ENCODE results near the gene MARK4.
A peak's percentile ranks its signal among the peaks of the same experiment; 100 is the strongest.

The MARK4 gene

GRCh38 chr19:45273521-45273855 lies 22.4 kb downstream of the MARK4 start:
- no peak for TF ChIP-seq TSHZ2 (CRISPR knock-in tag; IDR thresholded peaks at IDR 0.05)
- no peak for TF ChIP-seq CSDC2 (CRISPR knock-in tag; IDR thresholded peaks at IDR 0.05)
- no peak for TF ChIP-seq GLIS3 (CRISPR knock-in tag; IDR thresholded peaks at IDR 0.05)
- no peak for TF ChIP-seq ZNF8 (CRISPR knock-in tag; IDR thresholded peaks at IDR 0.05)
- no peak for TF ChIP-seq OSR1 (CRISPR knock-in tag; IDR thresholded peaks at IDR 0.05)
- no peak for TF ChIP-seq ESRRG (CRISPR knock-in tag; IDR thresholded peaks at IDR 0.05)
- no peak for TF ChIP-seq TOX (CRISPR knock-in tag; IDR thresholded peaks at IDR 0.05; ENCODE audit: borderline replicate concordance)
- TF ChIP-seq ARNTL (CRISPR knock-in tag; IDR thresholded peaks at IDR 0.05; ENCODE audit: borderline replicate concordance, low read depth), result no peak
- no peak for TF ChIP-seq CSRNP3 (CRISPR knock-in tag; IDR thresholded peaks at IDR 0.05)
- no peak for TF ChIP-seq ISL1 (CRISPR knock-in tag; IDR thresholded peaks at IDR 0.05)
- no peak for TF ChIP-seq POU6F1 (CRISPR knock-in tag; IDR thresholded peaks at IDR 0.05; ENCODE audit: borderline replicate concordance, low read depth)
- TF ChIP-seq ZC3H10 (CRISPR knock-in tag; IDR thresholded peaks at IDR 0.05), result no peak
- no peak for TF ChIP-seq ZFP30 (CRISPR knock-in tag; IDR thresholded peaks at IDR 0.05)
- no peak for TF ChIP-seq TCF4 (CRISPR knock-in tag; IDR thresholded peaks at IDR 0.05; ENCODE audit: borderline replicate concordance)
- TF ChIP-seq ZNF70 (CRISPR knock-in tag; IDR thresholded peaks at IDR 0.05), result no peak
- TF ChIP-seq SNAI2 (CRISPR knock-in tag; IDR thresholded peaks at IDR 0.05), result no peak
- no peak for ATAC-seq

GRCh38 chr19:45275370-45275971 lies 24.4 kb downstream of the MARK4 start:
- TF ChIP-seq ZNF70 (CRISPR knock-in tag; IDR thresholded peaks at IDR 0.05), result peak; percentile 54
- no peak for TF ChIP-seq OSR1 (CRISPR knock-in tag; IDR thresholded peaks at IDR 0.05)
- ATAC-seq, result peak; percentile 55; the same call in 2 of the 3 replicates

GRCh38 chr19:45276284-45276687 lies 25.2 kb downstream of the MARK4 start:
- TF ChIP-seq ZFP3 (CRISPR knock-in tag; IDR thresholded peaks at IDR 0.05) (no peak), PATZ1 (CRISPR knock-in tag; IDR thresholded peaks at IDR 0.05; ENCODE audit: borderline replicate concordance) (no peak), CREB5 (CRISPR knock-in tag; IDR thresholded peaks at IDR 0.05; ENCODE audit: low read depth) (no peak), TCF4 (CRISPR knock-in tag; IDR thresholded peaks at IDR 0.05; ENCODE audit: borderline replicate concordance) (no peak), ZFP30 (CRISPR knock-in tag; IDR thresholded peaks at IDR 0.05) (no peak)
- peak; percentile 23; the same call in 1 of the 3 replicates for ATAC-seq

- no peak for ATAC-seq
- no peak for TF ChIP-seq ISL1 (CRISPR knock-in tag; IDR thresholded peaks at IDR 0.05)
- no peak for TF ChIP-seq PATZ1 (CRISPR knock-in tag; IDR thresholded peaks at IDR 0.05; ENCODE audit: borderline replicate concordance)
- no peak for TF ChIP-seq CREB5 (CRISPR knock-in tag; IDR thresholded peaks at IDR 0.05; ENCODE audit: low read depth)
- TF ChIP-seq ZFP3 (CRISPR knock-in tag; IDR thresholded peaks at IDR 0.05), result no peak
- no peak for TF ChIP-seq TCF4 (CRISPR knock-in tag; IDR thresholded peaks at IDR 0.05; ENCODE audit: borderline replicate concordance)
- TF ChIP-seq ARNTL (CRISPR knock-in tag; IDR thresholded peaks at IDR 0.05; ENCODE audit: borderline replicate concordance, low read depth), result no peak
- no peak for TF ChIP-seq TOX (CRISPR knock-in tag; IDR thresholded peaks at IDR 0.05; ENCODE audit: borderline replicate concordance)
- TF ChIP-seq SNAI2 (CRISPR knock-in tag; IDR thresholded peaks at IDR 0.05), result no peak
- no peak for TF ChIP-seq GLIS3 (CRISPR knock-in tag; IDR thresholded peaks at IDR 0.05)
- no peak for TF ChIP-seq CSDC2 (CRISPR knock-in tag; IDR thresholded peaks at IDR 0.05)
- no peak for TF ChIP-seq ZNF8 (CRISPR knock-in tag; IDR thresholded peaks at IDR 0.05)
- no peak for TF ChIP-seq PPARA (CRISPR knock-in tag; IDR thresholded peaks at IDR 0.05; ENCODE audit: borderline replicate concordance)
- no peak for TF ChIP-seq ZFP30 (CRISPR knock-in tag; IDR thresholded peaks at IDR 0.05)
- no peak for TF ChIP-seq ESRRG (CRISPR knock-in tag; IDR thresholded peaks at IDR 0.05)
Measured at GRCh38 chr19:45278087-45278486, 27.0 kb downstream of the MARK4 start.
